Panc1 (cell line): ENCODE results near the gene ITGA11. TPM values are rescaled to one million over a fixed set of nuclear protein-coding genes. Genes with fewer than 3 reads are reported as not detected.
A peak's percentile ranks its signal among the peaks of the same experiment; 100 is the strongest.

Source experiments
- ATAC-seq: fragments of 200-7000 bp; cut with Tn5 transposase; 2 replicates; pipeline ENCODE4 v1.9.1; 2020; ENCODE audit warnings: mild to moderate bottlenecking, moderate library complexity
- BruUV-seq: library from RNA; stranded (reverse); fragments of 400-500 nt; replicated peaks from 2 replicates; lab custom pipeline; 2021; lab: Mats Ljungman, UMichigan
- CTCF ChIA-PET: fragments of 300-600 bp; sonication (Branson Sonifier 250); formaldehyde crosslinking; loops from one replicate; lab custom pipeline; 2022; ENCODE audit warnings: antibody characterized with exemption; lab: Charles Lee
- POLR2A ChIA-PET: fragments of 300-600 bp; sonication (Branson Sonifier 250); formaldehyde crosslinking; loops from one replicate; lab custom pipeline; 2022; ENCODE audit warnings: antibody characterized with exemption; lab: Charles Lee
- DNase-seq: peaks from one replicate; pipeline ENCODE4 v3.0.0-alpha.2; 2010; ENCODE audit warnings: low read depth, low spot score
- H3K27ac ChIP-seq: 2 replicates; pipeline ENCODE4 v1.5.1; 2011; ENCODE audit warnings: mild to moderate bottlenecking, low read length, inconsistent platforms
- H3K27me3 ChIP-seq: fragments of 200-500 bp; sonication (Bioruptor generic); 2 replicates; pipeline ENCODE4 v1.6.0; 2014; ENCODE audit warnings: low read length, inconsistent platforms; ENCODE audit not compliant: control insufficient read depth, insufficient read depth
- H3K36me3 ChIP-seq: fragments of 200-500 bp; sonication (Bioruptor generic); 2 replicates; pipeline ENCODE4 v1.5.1; 2014; ENCODE audit warnings: inconsistent platforms, mild to moderate bottlenecking, low read length, moderate library complexity; ENCODE audit not compliant: control insufficient read depth, insufficient read depth
- H3K4me1 ChIP-seq: 2 replicates; pipeline ENCODE4 v1.5.1; 2011; ENCODE audit warnings: inconsistent platforms, mild to moderate bottlenecking, low read length, moderate library complexity; ENCODE audit not compliant: control insufficient read depth, insufficient read depth
- H3K4me3 ChIP-seq, 2 experiments: 2 replicates each; pipeline ENCODE4 v1.5.1; 2011 to 2012; ENCODE audit warnings: low read depth in 2 of 2, low read length in 2 of 2, mild to moderate bottlenecking in 2 of 2, inconsistent platforms in 1 of 2, moderate library complexity in 1 of 2
- H3K9me3 ChIP-seq: fragments of 200-500 bp; sonication (Bioruptor generic); 2 replicates; pipeline ENCODE4 v1.5.1; 2014; ENCODE audit warnings: low read depth, mild to moderate bottlenecking, inconsistent platforms, low read length, moderate library complexity; ENCODE audit not compliant: control insufficient read depth, insufficient read depth
- POLR2AphosphoS5 ChIP-seq: IDR thresholded peaks from 2 replicates; pipeline ENCODE4 v1.6.1; 2012; ENCODE audit warnings: mild to moderate bottlenecking, low read depth, low read length, moderate library complexity
- SIN3A ChIP-seq: IDR thresholded peaks from 2 replicates; pipeline ENCODE4 v1.6.1; 2012; ENCODE audit warnings: low read depth, mild to moderate bottlenecking, low read length, moderate library complexity, borderline replicate concordance; ENCODE audit not compliant: insufficient read depth
- TCF7L2 ChIP-seq: IDR thresholded peaks from 2 replicates; pipeline ENCODE4 v1.6.1; 2011; ENCODE audit warnings: mild to moderate bottlenecking, low read depth, low read length, inconsistent platforms
- in situ Hi-C: cut with HindIII; loops from 2 replicates; pipeline ENCODE4 v1.10.0; 2016; ENCODE audit warnings: low sequenced_read_pairs, low pct_unique_long_range_greater_than_20kb
- intact Hi-C: fragments of 100-400 bp; cut with micrococcal nuclease; formaldehyde crosslinking; loops from one replicate; pipeline ENCODE4 v1.10.0; 2022; ENCODE audit not compliant: unreplicated experiment
- total RNA-seq: library from RNA; stranded (reverse); gene quantifications from one replicate; pipeline ENCODE4 v1.2.1, GENCODE V29; 2021; ENCODE audit not compliant: unreplicated experiment
- TF ChIP-seq, protein P1 (sequence below): fragments of 450-650 bp; IDR thresholded peaks from 2 replicates; pipeline ENCODE4 v1.5.1; 2017; ENCODE audit warnings: mild to moderate bottlenecking
- TF ChIP-seq, protein P2 (sequence below), 2 experiments: IDR thresholded peaks; 2 replicates each; pipeline ENCODE4 v1.6.1; 2011 to 2012; ENCODE audit warnings: low read depth in 2 of 2, control low read depth in 1 of 2, low read length in 1 of 2, mild to moderate bottlenecking in 1 of 2, moderate library complexity in 1 of 2; ENCODE audit not compliant: insufficient read depth in 1 of 2

Gene ITGA11
- total RNA-seq, 1 experiment from 2014 or later: 0.28 TPM

DNA sequence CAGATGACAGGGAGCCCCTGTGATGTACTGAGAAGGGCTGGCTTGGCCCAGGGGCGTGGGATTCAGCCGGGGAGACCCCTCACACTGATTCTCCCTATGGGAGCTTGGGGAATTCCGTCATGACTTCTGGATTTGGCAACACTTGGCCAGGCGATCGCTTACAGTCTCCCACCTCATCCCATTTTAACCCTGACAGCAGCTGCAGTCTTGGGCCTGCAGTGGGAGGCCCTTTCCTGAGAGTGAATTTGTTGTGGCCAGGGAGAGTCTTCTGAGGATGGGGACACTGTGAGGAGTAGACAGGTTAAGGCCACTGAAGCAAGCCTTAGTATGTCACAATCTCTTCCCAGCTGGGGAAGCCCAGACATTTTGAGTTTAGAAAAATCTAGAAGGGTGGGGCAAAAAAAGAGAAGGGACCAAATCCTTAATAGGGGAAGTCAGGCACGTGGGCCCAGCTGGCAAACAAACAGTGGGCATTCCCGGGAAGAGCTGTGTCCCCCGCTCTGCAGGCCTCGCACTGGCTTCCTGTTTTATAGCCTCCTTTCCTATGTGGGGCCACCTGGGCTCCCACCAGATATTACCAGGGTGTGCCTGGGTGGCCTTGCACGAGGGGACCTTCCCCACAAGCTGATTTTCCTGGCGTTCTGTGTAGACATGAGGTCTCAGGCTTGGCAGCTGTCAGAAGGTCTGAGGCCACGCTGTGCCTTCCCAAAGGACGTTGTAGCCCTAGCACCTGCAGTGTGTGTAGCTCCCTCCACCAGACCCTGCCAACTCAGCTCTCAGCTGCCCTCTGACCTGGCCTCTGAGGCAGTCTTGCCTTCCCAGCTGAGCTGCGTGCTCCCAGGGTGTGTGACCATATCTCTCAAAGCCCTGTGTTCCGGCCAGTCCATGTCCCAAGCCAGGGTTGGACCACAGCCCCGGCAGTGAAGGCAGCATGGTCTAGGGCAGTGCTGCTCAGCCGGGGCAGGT lies 89.9 kb downstream of the ITGA11 start:
- CTCF ChIA-PET: no interaction called here
- H3K9me3 ChIP-seq: no peaks in the 10 kb centered on the region
- intact Hi-C loops (no loop called here), in situ Hi-C loops (no loop called here)
- H3K36me3 ChIP-seq: no peaks in the 10 kb centered on the region
- no peaks in the 10 kb centered on the region for H3K27me3 ChIP-seq
- no peak overlapping the region for H3K4me3 ChIP-seq
- TF ChIP-seq TCF7L2 (no peak), POLR2AphosphoS5 (no peak), SIN3A (no peak)
- TF ChIP-seq, protein P1, sequence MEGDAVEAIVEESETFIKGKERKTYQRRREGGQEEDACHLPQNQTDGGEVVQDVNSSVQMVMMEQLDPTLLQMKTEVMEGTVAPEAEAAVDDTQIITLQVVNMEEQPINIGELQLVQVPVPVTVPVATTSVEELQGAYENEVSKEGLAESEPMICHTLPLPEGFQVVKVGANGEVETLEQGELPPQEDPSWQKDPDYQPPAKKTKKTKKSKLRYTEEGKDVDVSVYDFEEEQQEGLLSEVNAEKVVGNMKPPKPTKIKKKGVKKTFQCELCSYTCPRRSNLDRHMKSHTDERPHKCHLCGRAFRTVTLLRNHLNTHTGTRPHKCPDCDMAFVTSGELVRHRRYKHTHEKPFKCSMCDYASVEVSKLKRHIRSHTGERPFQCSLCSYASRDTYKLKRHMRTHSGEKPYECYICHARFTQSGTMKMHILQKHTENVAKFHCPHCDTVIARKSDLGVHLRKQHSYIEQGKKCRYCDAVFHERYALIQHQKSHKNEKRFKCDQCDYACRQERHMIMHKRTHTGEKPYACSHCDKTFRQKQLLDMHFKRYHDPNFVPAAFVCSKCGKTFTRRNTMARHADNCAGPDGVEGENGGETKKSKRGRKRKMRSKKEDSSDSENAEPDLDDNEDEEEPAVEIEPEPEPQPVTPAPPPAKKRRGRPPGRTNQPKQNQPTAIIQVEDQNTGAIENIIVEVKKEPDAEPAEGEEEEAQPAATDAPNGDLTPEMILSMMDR: no peak
- TF ChIP-seq, protein P2, sequence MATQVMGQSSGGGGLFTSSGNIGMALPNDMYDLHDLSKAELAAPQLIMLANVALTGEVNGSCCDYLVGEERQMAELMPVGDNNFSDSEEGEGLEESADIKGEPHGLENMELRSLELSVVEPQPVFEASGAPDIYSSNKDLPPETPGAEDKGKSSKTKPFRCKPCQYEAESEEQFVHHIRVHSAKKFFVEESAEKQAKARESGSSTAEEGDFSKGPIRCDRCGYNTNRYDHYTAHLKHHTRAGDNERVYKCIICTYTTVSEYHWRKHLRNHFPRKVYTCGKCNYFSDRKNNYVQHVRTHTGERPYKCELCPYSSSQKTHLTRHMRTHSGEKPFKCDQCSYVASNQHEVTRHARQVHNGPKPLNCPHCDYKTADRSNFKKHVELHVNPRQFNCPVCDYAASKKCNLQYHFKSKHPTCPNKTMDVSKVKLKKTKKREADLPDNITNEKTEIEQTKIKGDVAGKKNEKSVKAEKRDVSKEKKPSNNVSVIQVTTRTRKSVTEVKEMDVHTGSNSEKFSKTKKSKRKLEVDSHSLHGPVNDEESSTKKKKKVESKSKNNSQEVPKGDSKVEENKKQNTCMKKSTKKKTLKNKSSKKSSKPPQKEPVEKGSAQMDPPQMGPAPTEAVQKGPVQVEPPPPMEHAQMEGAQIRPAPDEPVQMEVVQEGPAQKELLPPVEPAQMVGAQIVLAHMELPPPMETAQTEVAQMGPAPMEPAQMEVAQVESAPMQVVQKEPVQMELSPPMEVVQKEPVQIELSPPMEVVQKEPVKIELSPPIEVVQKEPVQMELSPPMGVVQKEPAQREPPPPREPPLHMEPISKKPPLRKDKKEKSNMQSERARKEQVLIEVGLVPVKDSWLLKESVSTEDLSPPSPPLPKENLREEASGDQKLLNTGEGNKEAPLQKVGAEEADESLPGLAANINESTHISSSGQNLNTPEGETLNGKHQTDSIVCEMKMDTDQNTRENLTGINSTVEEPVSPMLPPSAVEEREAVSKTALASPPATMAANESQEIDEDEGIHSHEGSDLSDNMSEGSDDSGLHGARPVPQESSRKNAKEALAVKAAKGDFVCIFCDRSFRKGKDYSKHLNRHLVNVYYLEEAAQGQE (IDR thresholded peaks at IDR 0.05; ENCODE audit: insufficient read depth in 1 of 2, low read depth in 2 of 2, low read length in 1 of 2): no peak
- ATAC-seq: peak; percentile 33; the same call in 1 of the 2 replicates
- no peak overlapping the region for H3K27ac ChIP-seq
- POLR2A ChIA-PET: no interaction called here
- no TSS peak for BruUV-seq
- no peak for DNase-seq
- H3K4me1 ChIP-seq: no peaks in the 10 kb centered on the region

DNA sequence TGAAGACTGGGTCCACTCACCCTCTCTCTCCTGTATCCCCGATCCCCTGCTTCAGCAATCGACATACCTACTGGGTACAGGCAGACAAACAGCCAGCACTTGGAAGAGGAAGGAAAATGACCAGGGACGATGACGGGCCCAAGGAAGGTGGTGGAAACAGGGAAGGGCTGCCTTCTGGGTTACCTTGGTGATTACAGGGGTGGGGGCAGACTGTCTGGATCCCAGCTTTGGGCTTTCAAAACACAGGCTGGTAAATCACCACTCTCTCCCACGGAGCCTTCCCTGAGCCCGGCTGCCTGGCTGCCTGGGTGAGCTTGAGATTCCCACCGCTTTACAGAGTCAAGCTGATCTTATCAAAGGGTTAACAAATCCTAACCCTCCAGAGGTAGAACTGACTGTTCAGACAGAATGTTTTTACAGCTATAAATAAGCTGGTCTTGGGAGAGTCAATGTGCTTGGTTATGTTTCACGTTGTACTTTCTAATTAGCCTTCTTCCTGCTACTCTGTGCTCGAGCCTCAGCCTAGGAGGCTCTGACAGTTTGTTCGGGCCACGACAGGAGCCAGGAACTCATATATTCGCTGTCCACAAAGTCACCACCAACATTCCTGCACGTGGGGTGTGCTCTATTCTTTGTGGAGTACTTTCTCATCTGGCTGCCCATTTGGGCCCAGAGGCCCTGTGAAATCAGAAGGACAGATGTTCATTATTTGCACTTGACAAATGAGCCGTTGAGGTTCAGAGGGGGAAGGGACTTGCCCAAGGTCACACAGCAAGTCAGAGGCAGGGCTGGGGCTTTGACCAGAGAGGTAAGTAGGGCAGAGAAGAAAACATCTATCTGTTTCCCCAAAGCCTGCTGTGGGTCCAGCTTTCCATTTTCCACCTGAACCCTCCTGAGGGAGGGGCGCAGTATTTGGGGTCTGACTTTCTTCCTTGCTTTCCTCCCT lies 91.0 kb downstream of the ITGA11 start:
- ChIA-PET POLR2A (no interaction called here), CTCF (no interaction called here)
- DNase-seq: no peak
- BruUV-seq: no TSS peak
- no peak for TF ChIP-seq SIN3A
- Histone ChIP-seq H3K36me3 (no peaks in the 10 kb centered on the region), H3K27me3 (no peaks in the 10 kb centered on the region), H3K27ac (no peak overlapping the region), H3K9me3 (no peaks in the 10 kb centered on the region), H3K4me1 (no peaks in the 10 kb centered on the region), H3K4me3 (no peak overlapping the region)
- no peak for ATAC-seq
- intact Hi-C loops: no loop called here
- in situ Hi-C loops: no loop called here
